HEK293T (cell line): ENCODE data around the gene CHTF18.
A peak's percentile ranks its signal among the peaks of the same experiment; 100 is the strongest.

Experiments
- CTCF ChIA-PET: fragments of 350-600 bp; formaldehyde crosslinking; extraction: SDS; loops from one replicate; lab custom pipeline; 2021; ENCODE audit warnings: antibody characterized with exemption, inconsistent platforms; lab: Yijun Ruan, JAX
- POLR2A ChIA-PET: fragments of 350-600 bp; formaldehyde crosslinking; extraction: SDS; loops from one replicate; lab custom pipeline; 2020; ENCODE audit warnings: antibody characterized with exemption, inconsistent platforms; lab: Yijun Ruan, JAX
- DNase-seq: peaks from one replicate; pipeline ENCODE4 v3.0.0; 2012; ENCODE audit warnings: mixed read lengths; ENCODE audit errors: extremely low spot score
- ARNT ChIP-seq: fragments of 450-650 bp; IDR thresholded peaks from 2 replicates; pipeline ENCODE4 v1.6.1; 2017; ENCODE audit warnings: mild to moderate bottlenecking
- BHLHE40 ChIP-seq: fragments of 450-650 bp; IDR thresholded peaks from 2 replicates; pipeline ENCODE4 v1.6.1; 2016; ENCODE audit warnings: mild to moderate bottlenecking, moderate library complexity, borderline replicate concordance
- CTBP1 ChIP-seq: fragments of 450-650 bp; IDR thresholded peaks from 2 replicates; pipeline ENCODE4 v1.6.1; 2016; ENCODE audit warnings: borderline replicate concordance
- ELF4 ChIP-seq: fragments of 450-650 bp; IDR thresholded peaks from 2 replicates; pipeline ENCODE4 v1.6.1; 2017; ENCODE audit warnings: antibody characterized with exemption
- FOXA1 ChIP-seq: fragments of 450-650 bp; IDR thresholded peaks from 2 replicates; pipeline ENCODE4 v1.6.1; 2016; ENCODE audit warnings: mild to moderate bottlenecking
- FOXK2 ChIP-seq: fragments of 450-650 bp; IDR thresholded peaks from 2 replicates; pipeline ENCODE4 v1.6.1; 2016; ENCODE audit warnings: mild to moderate bottlenecking
- FOXM1 ChIP-seq: fragments of 450-650 bp; IDR thresholded peaks from 2 replicates; pipeline ENCODE4 v1.6.1; 2017; ENCODE audit warnings: mild to moderate bottlenecking, borderline replicate concordance
- HDGF ChIP-seq: fragments of 450-650 bp; IDR thresholded peaks from 2 replicates; pipeline ENCODE4 v1.6.1; 2017; ENCODE audit warnings: antibody characterized with exemption, borderline replicate concordance
- L3MBTL2 ChIP-seq: fragments of 450-650 bp; conservative IDR thresholded peaks from 2 replicates; pipeline ENCODE4 v1.6.1; 2016; ENCODE audit warnings: mild to moderate bottlenecking
- LEF1 ChIP-seq: fragments of 450-650 bp; IDR thresholded peaks from 2 replicates; pipeline ENCODE4 v1.6.1; 2017; ENCODE audit warnings: mild to moderate bottlenecking, borderline replicate concordance
- NFRKB ChIP-seq: fragments of 450-650 bp; IDR thresholded peaks from 2 replicates; pipeline ENCODE4 v1.6.1; 2016; ENCODE audit warnings: mild to moderate bottlenecking, moderate library complexity
- SP1 ChIP-seq: fragments of 450-650 bp; IDR thresholded peaks from 2 replicates; pipeline ENCODE4 v1.6.1; 2017
- SUZ12 ChIP-seq: fragments of 450-650 bp; IDR thresholded peaks from 2 replicates; pipeline ENCODE4 v1.6.1; 2016; ENCODE audit warnings: mild to moderate bottlenecking
- TARDBP ChIP-seq: fragments of 450-650 bp; IDR thresholded peaks from 2 replicates; pipeline ENCODE4 v1.6.1; 2016
- ZNF384 ChIP-seq: fragments of 450-650 bp; IDR thresholded peaks from 2 replicates; pipeline ENCODE4 v1.6.1; 2016
- TF ChIP-seq, protein P1 (sequence below): fragments of 450-650 bp; IDR thresholded peaks from 2 replicates; pipeline ENCODE4 v1.6.1; 2016

CHTF18 gene

DNA sequence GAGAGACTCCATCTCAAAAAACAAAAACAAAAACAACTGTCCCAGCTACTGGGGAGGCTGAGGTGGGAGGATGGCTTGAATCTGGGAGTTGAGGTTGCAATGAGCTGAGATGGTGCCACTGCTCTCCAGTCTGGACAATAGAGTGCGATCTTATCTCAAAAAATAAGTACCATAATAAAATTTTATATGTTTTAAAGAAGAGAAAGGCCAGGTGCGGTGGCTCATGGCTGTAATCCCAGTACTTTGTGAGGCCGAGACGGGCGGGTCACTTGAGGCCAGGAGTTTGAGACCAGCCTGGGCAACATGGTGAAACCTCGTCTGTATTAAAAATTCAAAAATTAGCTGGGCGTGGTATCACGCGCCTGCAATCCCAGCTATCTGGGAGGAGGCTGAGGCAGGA is 11.6 kb upstream of the CHTF18 start:
- no peak for TF ChIP-seq FOXM1
- no peak for TF ChIP-seq ELF4
- no peak for TF ChIP-seq CTBP1
- TF ChIP-seq, protein P1, sequence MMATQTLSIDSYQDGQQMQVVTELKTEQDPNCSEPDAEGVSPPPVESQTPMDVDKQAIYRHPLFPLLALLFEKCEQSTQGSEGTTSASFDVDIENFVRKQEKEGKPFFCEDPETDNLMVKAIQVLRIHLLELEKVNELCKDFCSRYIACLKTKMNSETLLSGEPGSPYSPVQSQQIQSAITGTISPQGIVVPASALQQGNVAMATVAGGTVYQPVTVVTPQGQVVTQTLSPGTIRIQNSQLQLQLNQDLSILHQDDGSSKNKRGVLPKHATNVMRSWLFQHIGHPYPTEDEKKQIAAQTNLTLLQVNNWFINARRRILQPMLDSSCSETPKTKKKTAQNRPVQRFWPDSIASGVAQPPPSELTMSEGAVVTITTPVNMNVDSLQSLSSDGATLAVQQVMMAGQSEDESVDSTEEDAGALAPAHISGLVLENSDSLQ: no peak
- TF ChIP-seq BHLHE40: no peak
- TF ChIP-seq TARDBP: no peak
- no peak for TF ChIP-seq L3MBTL2
- no peak for TF ChIP-seq ARNT
- TF ChIP-seq HDGF: no peak
- TF ChIP-seq FOXA1: no peak
- TF ChIP-seq SUZ12: no peak
- no peak for TF ChIP-seq NFRKB
- no peak for TF ChIP-seq SP1
- no peak for TF ChIP-seq LEF1
- TF ChIP-seq ZNF384: no peak
- TF ChIP-seq FOXK2: no peak

GRCh38 chr16:777826-778225 is 10.6 kb upstream of the CHTF18 start:
- CTCF ChIA-PET: no interaction called here
- DNase-seq: no peak
- POLR2A ChIA-PET: no interaction called here

More for the DNA sequence above, 11.6 kb upstream of the CHTF18 start:
- no peak for DNase-seq
- ChIA-PET POLR2A (interaction anchor here (1.8 kb wide), 1 partner anchor 56 kb away, joined by 7 read pairs; the partner anchor contains the start of gene ANTKMT), CTCF (interaction anchor here (0.7 to 1.1 kb wide), 2 partner anchors 8 to 166 kb away, joined by 3 to 5 read pairs; no protein-coding TSS in a partner anchor)

GRCh38 chr16:778447-778846 is 10.0 kb upstream of the CHTF18 start:
- POLR2A ChIA-PET: interaction anchor here (0.9 kb wide), 1 partner anchor 10 kb away, joined by 4 read pairs; the partner anchor contains the start of genes CHTF18 and RPUSD1
- CTCF ChIA-PET: no interaction called here
- DNase-seq: no peak
- no peak for TF ChIP-seq L3MBTL2
- TF ChIP-seq ARNT: no peak
- no peak for TF ChIP-seq HDGF
- TF ChIP-seq BHLHE40: no peak
- TF ChIP-seq ZNF384: no peak
- TF ChIP-seq ELF4: no peak
- TF ChIP-seq, protein P1: no peak
- TF ChIP-seq TARDBP: no peak
- no peak for TF ChIP-seq FOXM1
- no peak for TF ChIP-seq NFRKB
- TF ChIP-seq CTBP1: no peak
- TF ChIP-seq SUZ12: no peak
- no peak for TF ChIP-seq LEF1
- TF ChIP-seq FOXA1: no peak

More at GRCh38 chr16:777826-778225, 10.6 kb upstream of the CHTF18 start:
- TF ChIP-seq FOXK2: no peak
- TF ChIP-seq NFRKB: no peak
- TF ChIP-seq BHLHE40: no peak
- TF ChIP-seq SUZ12: no peak
- no peak for TF ChIP-seq CTBP1
- TF ChIP-seq L3MBTL2: no peak
- no peak for TF ChIP-seq ZNF384
- TF ChIP-seq SP1: no peak
- no peak for TF ChIP-seq FOXA1
- TF ChIP-seq FOXM1: no peak
- TF ChIP-seq, protein P1: no peak
- no peak for TF ChIP-seq HDGF
- TF ChIP-seq TARDBP: no peak

DNA sequence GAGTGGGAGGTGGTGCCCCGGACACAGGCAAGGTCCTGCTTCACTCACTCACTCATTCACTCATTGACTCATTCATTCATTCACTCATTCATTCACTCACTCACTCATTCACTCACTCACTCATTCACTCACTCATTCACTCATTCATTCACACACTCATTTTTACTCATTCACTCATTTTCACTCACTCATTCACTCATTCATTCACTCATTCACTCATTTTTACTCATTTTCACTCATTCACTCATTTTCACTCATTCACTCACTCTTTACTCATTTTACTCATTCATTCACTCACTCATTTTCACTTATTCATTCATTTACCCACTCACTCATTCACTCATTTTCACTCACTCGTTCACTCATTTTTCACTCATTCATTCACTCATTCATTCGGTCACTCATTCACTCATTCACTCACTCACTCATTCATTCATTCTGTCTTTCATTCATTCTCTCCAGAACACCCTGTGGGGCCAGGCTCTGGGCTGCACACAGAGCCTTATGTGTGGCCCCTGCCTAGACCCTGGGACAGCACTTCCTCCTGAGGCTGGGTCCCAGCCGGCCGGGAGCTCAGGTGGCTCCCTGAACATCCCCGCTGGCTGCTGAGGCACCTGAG is 9.4 kb upstream of the CHTF18 start:
- TF ChIP-seq HDGF: no peak
- peak; percentile 73 for TF ChIP-seq TARDBP
- TF ChIP-seq, protein P1: peak; percentile 18; the same call in 1 of the 2 replicates
- no peak for DNase-seq
- POLR2A ChIA-PET: interaction anchor here (0.9 kb wide), 1 partner anchor 10 kb away, joined by 4 read pairs; the partner anchor contains the start of genes CHTF18 and RPUSD1
- CTCF ChIA-PET: no interaction called here

DNA sequence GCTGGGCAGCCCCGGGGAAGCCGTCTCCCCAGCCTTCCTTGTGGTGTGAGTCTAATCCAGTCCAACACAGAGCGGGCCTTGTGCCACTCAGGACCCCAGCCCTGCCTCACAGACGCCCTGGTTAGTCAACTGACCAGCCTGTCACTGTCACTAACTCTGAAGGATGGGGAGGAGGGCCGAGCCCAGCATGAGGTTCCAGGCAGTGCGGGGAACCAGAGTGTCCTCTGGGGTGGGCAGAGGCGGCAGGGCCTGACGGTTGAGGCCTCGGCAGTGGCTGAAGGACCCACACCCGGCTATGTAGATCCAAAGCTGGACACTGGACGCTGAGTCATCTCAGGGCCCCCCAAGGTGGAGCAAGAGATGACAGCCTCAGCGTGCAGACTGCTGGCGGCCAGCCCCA is 8.9 kb upstream of the CHTF18 start:
- TF ChIP-seq FOXK2: no peak
- no peak for TF ChIP-seq SUZ12
- no peak for TF ChIP-seq ELF4
- no peak for TF ChIP-seq HDGF
- TF ChIP-seq FOXA1: no peak
- no peak for TF ChIP-seq FOXM1
- no peak for TF ChIP-seq ZNF384
- no peak for TF ChIP-seq NFRKB
- TF ChIP-seq ARNT: no peak
- no peak for TF ChIP-seq LEF1
- TF ChIP-seq L3MBTL2: no peak
- TF ChIP-seq, protein P1: no peak
- no peak for TF ChIP-seq TARDBP
- TF ChIP-seq SP1: no peak
- no peak for TF ChIP-seq CTBP1
- TF ChIP-seq BHLHE40: no peak
- DNase-seq: no peak
- POLR2A ChIA-PET: no interaction called here
- CTCF ChIA-PET: no interaction called here
